HFFc6 (cell line): ENCODE data around the gene CMSS1. TPM values are rescaled to one million over a fixed set of nuclear protein-coding genes. Genes with fewer than 3 reads are reported as not detected.

Source experiments
- DNase-seq: peaks from one replicate; pipeline ENCODE4 v3.0.0-alpha.2; 2018
- H3K27ac Mint-ChIP-seq: 2 replicates; pipeline ENCODE4 v1.8.0; 2020; ENCODE audit warnings: mild to moderate bottlenecking, mixed read lengths
- H3K27me3 Mint-ChIP-seq: 2 replicates; pipeline ENCODE4 v1.8.0; 2021; ENCODE audit warnings: mild to moderate bottlenecking, moderate library complexity, mixed read lengths; ENCODE audit not compliant: insufficient read depth
- H3K36me3 Mint-ChIP-seq: 2 replicates; pipeline ENCODE4 v1.8.0; 2021; ENCODE audit warnings: low read depth, mixed read lengths
- H3K4me1 Mint-ChIP-seq: 2 replicates; pipeline ENCODE4 v1.8.0; 2020; ENCODE audit warnings: low read depth, mixed read lengths
- H3K4me3 Mint-ChIP-seq: 2 replicates; pipeline ENCODE4 v1.8.0; 2020; ENCODE audit warnings: mild to moderate bottlenecking, moderate library complexity, mixed read lengths
- H3K9me3 Mint-ChIP-seq: 2 replicates; pipeline ENCODE4 v1.8.0; 2020; ENCODE audit warnings: mild to moderate bottlenecking, mixed read lengths
- total RNA-seq, 6 experiments: library from RNA; stranded (reverse); fragmentation: NEBNext Ultra II Directional; extraction: Animal tissue kit (Norgen Biotek cat#: 25700); gene quantifications; 2 replicates in 1 of 6; 3 replicates in 5 of 6; pipeline ENCODE4 v1.2.3, GENCODE V29; 2021
- TF ChIP-seq, protein P1 (sequence below): fragments of 200-600 bp; sonication (generic); IDR thresholded peaks from 2 replicates; pipeline ENCODE4 v1.5.0; 2021; ENCODE audit warnings: antibody characterized with exemption, mild to moderate bottlenecking

Gene CMSS1
- total RNA-seq, 6 experiments from 2014 or later: 27.8 to 47.0 (median 38.1) TPM

- Mint-ChIP-seq H3K27me3 (no peaks in the 10 kb centered on the region), H3K36me3 (no peaks in the 10 kb centered on the region), H3K9me3 (no peaks in the 10 kb centered on the region), H3K4me3 (no peak overlapping the region), H3K4me1 (peaks cover 29% of the 10 kb centered on the region), H3K27ac (no peak overlapping the region)
- TF ChIP-seq, protein P1, sequence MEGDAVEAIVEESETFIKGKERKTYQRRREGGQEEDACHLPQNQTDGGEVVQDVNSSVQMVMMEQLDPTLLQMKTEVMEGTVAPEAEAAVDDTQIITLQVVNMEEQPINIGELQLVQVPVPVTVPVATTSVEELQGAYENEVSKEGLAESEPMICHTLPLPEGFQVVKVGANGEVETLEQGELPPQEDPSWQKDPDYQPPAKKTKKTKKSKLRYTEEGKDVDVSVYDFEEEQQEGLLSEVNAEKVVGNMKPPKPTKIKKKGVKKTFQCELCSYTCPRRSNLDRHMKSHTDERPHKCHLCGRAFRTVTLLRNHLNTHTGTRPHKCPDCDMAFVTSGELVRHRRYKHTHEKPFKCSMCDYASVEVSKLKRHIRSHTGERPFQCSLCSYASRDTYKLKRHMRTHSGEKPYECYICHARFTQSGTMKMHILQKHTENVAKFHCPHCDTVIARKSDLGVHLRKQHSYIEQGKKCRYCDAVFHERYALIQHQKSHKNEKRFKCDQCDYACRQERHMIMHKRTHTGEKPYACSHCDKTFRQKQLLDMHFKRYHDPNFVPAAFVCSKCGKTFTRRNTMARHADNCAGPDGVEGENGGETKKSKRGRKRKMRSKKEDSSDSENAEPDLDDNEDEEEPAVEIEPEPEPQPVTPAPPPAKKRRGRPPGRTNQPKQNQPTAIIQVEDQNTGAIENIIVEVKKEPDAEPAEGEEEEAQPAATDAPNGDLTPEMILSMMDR: no peak
- DNase-seq: no peak
Measured at GRCh38 chr3:100033903-100034471, 216.3 kb downstream of the CMSS1 start.

- H3K27ac Mint-ChIP-seq: no peak overlapping the region
Measured at GRCh38 chr3:100039075-100039474, 221.4 kb downstream of the CMSS1 start.

DNA sequence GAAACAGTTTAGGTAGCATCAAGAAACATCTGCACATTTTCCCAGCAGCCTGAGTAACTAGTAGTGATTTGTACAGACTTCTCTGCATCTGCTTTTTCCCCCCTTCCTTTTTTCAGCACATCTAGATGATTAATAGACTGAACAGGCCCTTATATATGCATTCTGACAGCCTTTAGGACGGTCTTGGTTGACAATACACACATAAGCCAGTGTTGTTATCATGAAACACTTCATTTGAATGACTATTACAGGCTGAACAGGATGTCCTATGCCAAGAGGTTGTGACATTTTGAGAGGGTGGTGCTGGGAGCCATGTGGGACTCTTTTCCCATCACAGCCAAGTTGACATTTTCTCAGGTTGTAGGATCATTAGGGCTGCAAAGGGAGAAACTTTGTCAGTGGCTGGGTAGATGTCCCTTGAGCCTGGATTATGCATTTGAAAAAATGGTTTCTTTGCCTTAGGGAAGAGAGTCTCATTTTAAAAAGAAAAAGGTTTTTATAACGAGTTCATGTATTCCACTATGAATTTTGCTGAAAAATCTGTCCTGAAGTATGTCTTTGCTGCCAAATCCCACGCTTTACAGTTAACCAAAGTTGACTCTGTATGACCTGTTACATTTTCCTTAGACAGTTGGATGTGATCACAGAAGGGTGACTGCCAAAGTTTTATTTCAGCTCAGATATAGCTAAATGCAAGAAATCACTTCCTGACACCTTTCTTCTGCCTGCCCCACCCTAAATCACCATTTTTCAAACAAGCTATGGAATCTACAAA, 223.0 kb downstream of the CMSS1 start:
- no peaks in the 10 kb centered on the region for H3K9me3 Mint-ChIP-seq
- H3K27me3 Mint-ChIP-seq: no peaks in the 10 kb centered on the region
- 0 out of 2 replicates have a peak, but pooled peaks cover 8% of the 10 kb centered on the region for H3K36me3 Mint-ChIP-seq
- H3K27ac Mint-ChIP-seq: peak overlapping the region; percentile 97
- peak overlapping the region; percentile 75 for H3K4me3 Mint-ChIP-seq
- TF ChIP-seq, protein P1: no peak
- peaks cover 60% of the 10 kb centered on the region for H3K4me1 Mint-ChIP-seq
- DNase-seq: peak; percentile 33

More at GRCh38 chr3:100039075-100039474, 221.4 kb downstream of the CMSS1 start:
- Mint-ChIP-seq H3K36me3 (0 out of 2 replicates have a peak, but pooled peaks cover 4% of the 10 kb centered on the region), H3K4me1 (peaks cover 48% of the 10 kb centered on the region), H3K27me3 (no peaks in the 10 kb centered on the region), H3K4me3 (no peak overlapping the region), H3K9me3 (no peaks in the 10 kb centered on the region)
- no peak for DNase-seq
- TF ChIP-seq, protein P1: no peak

GRCh38 chr3:100041328-100041749, 223.7 kb downstream of the CMSS1 start:
- TF ChIP-seq, protein P1: no peak
- peaks cover 67% of the 10 kb centered on the region for H3K4me1 Mint-ChIP-seq
- no peaks in the 10 kb centered on the region for H3K27me3 Mint-ChIP-seq
- DNase-seq: peak; percentile 86
- H3K27ac Mint-ChIP-seq: peak overlapping the region; percentile 97
- H3K9me3 Mint-ChIP-seq: no peaks in the 10 kb centered on the region
- 0 out of 2 replicates have a peak, but pooled peaks cover 8% of the 10 kb centered on the region for H3K36me3 Mint-ChIP-seq
- H3K4me3 Mint-ChIP-seq: peak overlapping the region; percentile 75

GRCh38 chr3:100042166-100042981, 224.7 kb downstream of the CMSS1 start:
- no peaks in the 10 kb centered on the region for H3K27me3 Mint-ChIP-seq
- TF ChIP-seq, protein P1: no peak
- peak overlapping the region; percentile 75 for H3K4me3 Mint-ChIP-seq
- DNase-seq: peak; percentile 91
- H3K27ac Mint-ChIP-seq: peak overlapping the region; percentile 97
- no peaks in the 10 kb centered on the region for H3K9me3 Mint-ChIP-seq
- H3K4me1 Mint-ChIP-seq: peaks cover 77% of the 10 kb centered on the region
- H3K36me3 Mint-ChIP-seq: 0 out of 2 replicates have a peak, but pooled peaks cover 8% of the 10 kb centered on the region
